GM12878 (cell line): Measurements from ENCODE around the gene THOC7.

Experiments used
- E2F4 ChIP-seq: IDR thresholded peaks from 2 replicates; pipeline ENCODE4 v1.6.1; 2012; ENCODE audit warnings: low read depth, low read length, improper control_type of control experiment
- EP300 ChIP-seq, 2 experiments: fragments of 150-350 bp in 1 of 2; IDR thresholded peaks; 2 replicates each; pipeline ENCODE4 v1.6.1; 2011 to 2012; ENCODE audit warnings: low read depth in 2 of 2, low read length in 2 of 2, borderline replicate concordance in 1 of 2, improper control_type of control experiment in 1 of 2, inconsistent platforms in 1 of 2; ENCODE audit not compliant: control insufficient read depth in 1 of 2
- FOXM1 ChIP-seq: IDR thresholded peaks from 2 replicates; pipeline ENCODE4 v1.6.1; 2012; ENCODE audit warnings: low read depth, mild to moderate bottlenecking, inconsistent platforms, low read length, moderate library complexity
- TF ChIP-seq, protein P1 (sequence below): IDR thresholded peaks from 2 replicates; pipeline ENCODE4 v1.6.1; 2012; ENCODE audit warnings: low read depth, low read length, improper control_type of control experiment
- TF ChIP-seq, protein P2 (sequence below), 3 experiments: IDR thresholded peaks in 2 of 3; conservative IDR thresholded peaks in 1 of 3; 2 replicates each; pipeline ENCODE4 v1.5.1; 2011; ENCODE audit warnings: low read depth in 3 of 3, low read length in 3 of 3, mild to moderate bottlenecking in 3 of 3, control low read depth in 2 of 3, moderate library complexity in 2 of 3, inconsistent platforms in 1 of 3, mixed read lengths in 1 of 3; ENCODE audit not compliant: control insufficient read depth in 2 of 3, insufficient read depth in 1 of 3; ENCODE audit errors: extremely low read depth in 1 of 3

- TF ChIP-seq, protein P1, sequence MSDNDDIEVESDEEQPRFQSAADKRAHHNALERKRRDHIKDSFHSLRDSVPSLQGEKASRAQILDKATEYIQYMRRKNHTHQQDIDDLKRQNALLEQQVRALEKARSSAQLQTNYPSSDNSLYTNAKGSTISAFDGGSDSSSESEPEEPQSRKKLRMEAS = no peak
- TF ChIP-seq, protein P2, sequence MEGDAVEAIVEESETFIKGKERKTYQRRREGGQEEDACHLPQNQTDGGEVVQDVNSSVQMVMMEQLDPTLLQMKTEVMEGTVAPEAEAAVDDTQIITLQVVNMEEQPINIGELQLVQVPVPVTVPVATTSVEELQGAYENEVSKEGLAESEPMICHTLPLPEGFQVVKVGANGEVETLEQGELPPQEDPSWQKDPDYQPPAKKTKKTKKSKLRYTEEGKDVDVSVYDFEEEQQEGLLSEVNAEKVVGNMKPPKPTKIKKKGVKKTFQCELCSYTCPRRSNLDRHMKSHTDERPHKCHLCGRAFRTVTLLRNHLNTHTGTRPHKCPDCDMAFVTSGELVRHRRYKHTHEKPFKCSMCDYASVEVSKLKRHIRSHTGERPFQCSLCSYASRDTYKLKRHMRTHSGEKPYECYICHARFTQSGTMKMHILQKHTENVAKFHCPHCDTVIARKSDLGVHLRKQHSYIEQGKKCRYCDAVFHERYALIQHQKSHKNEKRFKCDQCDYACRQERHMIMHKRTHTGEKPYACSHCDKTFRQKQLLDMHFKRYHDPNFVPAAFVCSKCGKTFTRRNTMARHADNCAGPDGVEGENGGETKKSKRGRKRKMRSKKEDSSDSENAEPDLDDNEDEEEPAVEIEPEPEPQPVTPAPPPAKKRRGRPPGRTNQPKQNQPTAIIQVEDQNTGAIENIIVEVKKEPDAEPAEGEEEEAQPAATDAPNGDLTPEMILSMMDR (IDR thresholded peaks at IDR 0.05 in 2 of 3, conservative IDR thresholded peaks at IDR 0.05 in 1 of 3; ENCODE audit: control insufficient read depth in 2 of 3, extremely low read depth in 1 of 3, insufficient read depth in 1 of 3, low read depth in 3 of 3, low read length in 3 of 3) = no peak
- TF ChIP-seq FOXM1 (no peak), E2F4 (no peak), EP300 (IDR thresholded peaks at IDR 0.05; ENCODE audit: borderline replicate concordance in 1 of 2, control insufficient read depth in 1 of 2, low read depth in 2 of 2, low read length in 2 of 2) (no peak)
Observed at GRCh38 chr3:63842127-63842526, 21.5 kb downstream of the THOC7 start.
